ENCODE measurements around the gene TNFAIP8L3.
A peak's percentile ranks its signal among the peaks of the same experiment; 100 is the strongest.

TNFAIP8L3 gene

DNA sequence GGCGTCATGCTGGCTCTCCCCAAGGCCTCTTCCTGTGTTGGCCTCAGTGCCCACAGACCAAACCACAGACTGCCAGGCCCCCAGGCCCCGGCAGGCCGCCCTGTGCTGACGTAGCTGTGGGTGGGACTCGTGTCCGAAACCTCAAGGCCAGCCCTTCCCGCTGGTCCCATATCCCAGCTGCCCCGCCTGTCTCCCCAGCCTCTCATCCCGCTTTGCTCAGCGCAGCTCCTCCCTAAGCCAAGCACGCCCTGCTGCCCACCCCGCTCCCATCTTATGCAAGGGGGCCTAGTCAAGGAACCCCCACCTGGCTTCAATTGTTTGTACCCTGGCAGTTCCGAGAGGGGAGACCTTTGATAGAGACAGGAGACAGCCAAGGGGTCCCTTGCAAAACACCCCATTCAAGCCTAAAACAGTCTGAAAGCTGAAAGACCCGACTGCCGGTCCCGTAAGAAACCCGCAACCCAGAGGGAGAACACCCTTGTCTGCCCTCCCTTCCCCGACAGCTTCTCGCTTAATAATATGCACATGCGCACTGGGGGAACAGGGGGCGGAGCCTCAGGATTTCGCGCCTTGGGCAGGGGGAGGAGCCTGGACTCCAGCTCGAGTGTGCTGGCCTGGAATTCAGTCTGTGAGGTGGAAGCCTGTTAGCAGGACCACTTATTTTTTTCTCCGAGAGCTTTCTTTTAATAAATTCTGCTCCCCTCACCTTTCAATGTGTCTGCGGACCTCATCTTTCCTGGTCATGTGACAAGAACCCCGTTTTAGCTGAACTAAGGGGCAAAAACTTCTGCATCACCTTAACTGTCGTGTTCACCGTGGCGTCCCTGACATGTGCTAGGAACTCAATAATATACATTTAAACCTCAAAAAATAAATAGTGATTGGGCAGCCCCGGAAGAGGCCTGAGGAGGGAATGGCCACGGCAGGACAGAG is 17.2 kb downstream of the TNFAIP8L3 start:
- Histone ChIP-seq H3K4me2 (ENCODE audit: low read length) (peak overlapping the region; percentile 85), H3K4me1 (ENCODE audit: control insufficient read depth, low read depth, low read length) (peaks cover 4% of the 10 kb centered on the region), H3K9ac (ENCODE audit: low read length) (peak overlapping the region; percentile 85), H2BK5ac (ENCODE audit: low read length) (peak overlapping the region; percentile 47), H3K4ac (ENCODE audit: low read depth, low read length) (no peak overlapping the region), H2BK15ac (replicated peaks; ENCODE audit: low read depth) (no peak overlapping the region), H3K56ac (ENCODE audit: low read length) (peak overlapping the region; percentile 70), H3K27me3 (ENCODE audit: insufficient read depth, low read length, poor library complexity) (no peaks in the 10 kb centered on the region), H2BK120ac (ENCODE audit: low read depth, low read length) (no peak overlapping the region), H3K4me3 (ENCODE audit: low read length) (peak overlapping the region; percentile 43), H3K27ac (ENCODE audit: low read depth, low read length) (no peak overlapping the region), H4K5ac (ENCODE audit: low read length) (no peak overlapping the region), H3K36me3 (ENCODE audit: control insufficient read depth, insufficient read depth, low read length) (no peaks in the 10 kb centered on the region), H4K8ac (ENCODE audit: low read depth, low read length) (no peak overlapping the region), H2AK5ac (ENCODE audit: low read length) (no peak overlapping the region), H3K23ac (ENCODE audit: low read length) (no peak overlapping the region), H3K79me1 (ENCODE audit: low read length) (no peaks in the 10 kb centered on the region), H3K18ac (ENCODE audit: low read length) (peak overlapping the region; percentile 1), H3K79me2 (ENCODE audit: control insufficient read depth, insufficient read depth, low read length) (no peaks in the 10 kb centered on the region)
- WGBS (ENCODE audit: extremely low coverage, insufficient coverage, low lambda C conversion rate): no CpG with 5 or more reads among the region's 32 CpGs
- DNase-seq: peak; percentile 93

DNA sequence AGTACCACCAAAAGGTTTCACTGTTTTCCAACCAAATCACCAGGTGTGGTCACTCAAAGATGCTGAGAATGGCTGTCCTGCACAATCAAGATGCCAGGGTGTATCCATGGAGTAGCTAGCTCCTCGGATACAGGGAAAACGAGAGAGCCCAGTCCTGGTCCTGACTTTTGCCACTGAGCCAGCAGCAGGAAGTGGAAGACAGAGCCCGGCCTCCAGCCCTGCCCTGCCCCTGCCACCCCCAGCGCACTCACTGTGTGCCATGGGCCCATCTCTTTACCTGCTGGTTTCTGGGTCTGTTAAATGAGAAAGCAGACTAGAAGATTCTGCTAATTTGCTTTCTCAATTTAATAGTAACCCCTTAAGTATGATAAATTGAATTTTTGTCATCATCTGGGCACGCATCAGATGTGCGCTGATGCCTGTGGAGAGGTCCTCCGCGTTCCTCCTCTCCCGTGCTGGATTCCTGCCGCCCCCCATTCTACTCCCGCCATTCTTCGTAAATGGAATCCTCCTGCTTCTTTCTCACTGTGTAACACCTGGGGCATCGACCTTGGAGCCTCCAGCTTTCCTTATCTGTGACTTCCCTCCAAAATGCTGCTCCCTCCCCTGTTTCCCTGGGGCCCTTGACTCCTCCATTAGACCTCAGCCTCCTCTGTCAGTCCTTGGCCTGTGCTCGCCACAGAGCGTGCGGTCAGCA is 18.0 kb downstream of the TNFAIP8L3 start:
- H3K79me2 ChIP-seq (ENCODE audit: control insufficient read depth, insufficient read depth, low read length): no peaks in the 10 kb centered on the region
- H4K8ac ChIP-seq (ENCODE audit: low read depth, low read length): no peak overlapping the region
- H3K9ac ChIP-seq (ENCODE audit: low read length): peak overlapping the region; percentile 85
- H3K27me3 ChIP-seq (ENCODE audit: insufficient read depth, low read length, poor library complexity): no peaks in the 10 kb centered on the region
- DNase-seq: no peak
- WGBS (ENCODE audit: extremely low coverage, insufficient coverage, low lambda C conversion rate): no CpG with 5 or more reads among the region's 16 CpGs
- H3K27ac ChIP-seq (ENCODE audit: low read depth, low read length): no peak overlapping the region
- no peak overlapping the region for H2BK15ac ChIP-seq (replicated peaks; ENCODE audit: low read depth)
- H3K79me1 ChIP-seq (ENCODE audit: low read length): no peaks in the 10 kb centered on the region
- H4K5ac ChIP-seq (ENCODE audit: low read length): no peak overlapping the region
- no peak overlapping the region for H3K23ac ChIP-seq (ENCODE audit: low read length)
- H3K4me2 ChIP-seq (ENCODE audit: low read length): peak overlapping the region; percentile 85
- no peak overlapping the region for H2BK120ac ChIP-seq (ENCODE audit: low read depth, low read length)
- no peak overlapping the region for H3K4ac ChIP-seq (ENCODE audit: low read depth, low read length)
- H3K18ac ChIP-seq (ENCODE audit: low read length): peak overlapping the region; percentile 44
- H3K4me1 ChIP-seq (ENCODE audit: control insufficient read depth, low read depth, low read length): peaks cover 4% of the 10 kb centered on the region
- peak overlapping the region; percentile 70 for H3K56ac ChIP-seq (ENCODE audit: low read length)
- peak overlapping the region; percentile 47 for H2BK5ac ChIP-seq (ENCODE audit: low read length)
- no peak overlapping the region for H3K4me3 ChIP-seq (ENCODE audit: low read length)
- H2AK5ac ChIP-seq (ENCODE audit: low read length): no peak overlapping the region
- no peaks in the 10 kb centered on the region for H3K36me3 ChIP-seq (ENCODE audit: control insufficient read depth, insufficient read depth, low read length)

DNA sequence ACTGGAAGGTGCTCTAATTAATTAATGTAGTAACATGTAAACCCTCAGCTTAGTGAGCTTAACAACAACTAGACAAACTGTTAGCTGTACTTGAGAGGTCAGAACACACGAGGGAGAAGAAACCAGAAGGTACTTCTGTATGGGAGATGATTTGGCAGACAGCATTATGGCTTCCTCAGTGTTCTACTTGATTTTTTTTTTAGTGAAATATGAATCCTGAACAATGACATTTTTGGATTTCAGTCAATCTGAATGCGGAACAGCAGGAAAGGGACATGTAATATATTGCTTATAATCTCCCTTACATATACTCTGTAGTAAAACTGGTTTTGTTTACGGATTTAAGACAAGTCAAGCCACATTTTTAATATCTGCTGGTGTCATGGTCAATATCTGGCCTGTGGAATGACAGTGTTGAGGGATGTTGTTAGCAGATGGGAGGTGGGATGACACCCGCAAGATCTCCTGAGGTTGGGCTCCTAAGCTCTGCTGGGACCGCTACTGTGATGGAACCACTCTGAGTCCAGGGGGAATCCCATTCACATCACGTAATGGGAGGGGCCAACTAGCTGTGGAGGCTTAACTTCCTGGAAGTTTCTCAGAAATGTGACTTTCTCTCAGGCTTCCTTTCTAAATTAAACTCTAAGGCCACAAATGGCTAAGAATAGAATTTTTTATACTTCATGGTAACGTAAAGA is 18.7 kb downstream of the TNFAIP8L3 start:
- H3K36me3 ChIP-seq (ENCODE audit: control insufficient read depth, insufficient read depth, low read length): no peaks in the 10 kb centered on the region
- DNase-seq: no peak
- H2BK15ac ChIP-seq (replicated peaks; ENCODE audit: low read depth): no peak overlapping the region
- H4K5ac ChIP-seq (ENCODE audit: low read length): no peak overlapping the region
- H2BK120ac ChIP-seq (ENCODE audit: low read depth, low read length): no peak overlapping the region
- no peak overlapping the region for H4K8ac ChIP-seq (ENCODE audit: low read depth, low read length)
- no peak overlapping the region for H3K18ac ChIP-seq (ENCODE audit: low read length)
- peaks cover 4% of the 10 kb centered on the region for H3K4me1 ChIP-seq (ENCODE audit: control insufficient read depth, low read depth, low read length)
- no CpG with 5 or more reads among the region's 7 CpGs for WGBS (ENCODE audit: extremely low coverage, insufficient coverage, low lambda C conversion rate)
- H3K4ac ChIP-seq (ENCODE audit: low read depth, low read length): no peak overlapping the region
- H3K27me3 ChIP-seq (ENCODE audit: insufficient read depth, low read length, poor library complexity): no peaks in the 10 kb centered on the region
- no peak overlapping the region for H3K4me2 ChIP-seq (ENCODE audit: low read length)
- no peak overlapping the region for H3K27ac ChIP-seq (ENCODE audit: low read depth, low read length)
- no peak overlapping the region for H3K23ac ChIP-seq (ENCODE audit: low read length)
- H3K56ac ChIP-seq (ENCODE audit: low read length): no peak overlapping the region
- no peak overlapping the region for H3K4me3 ChIP-seq (ENCODE audit: low read length)
- H3K79me1 ChIP-seq (ENCODE audit: low read length): no peaks in the 10 kb centered on the region
- H2AK5ac ChIP-seq (ENCODE audit: low read length): no peak overlapping the region
- no peak overlapping the region for H3K9ac ChIP-seq (ENCODE audit: low read length)
- H2BK5ac ChIP-seq (ENCODE audit: low read length): no peak overlapping the region
- H3K79me2 ChIP-seq (ENCODE audit: control insufficient read depth, insufficient read depth, low read length): no peaks in the 10 kb centered on the region

DNA sequence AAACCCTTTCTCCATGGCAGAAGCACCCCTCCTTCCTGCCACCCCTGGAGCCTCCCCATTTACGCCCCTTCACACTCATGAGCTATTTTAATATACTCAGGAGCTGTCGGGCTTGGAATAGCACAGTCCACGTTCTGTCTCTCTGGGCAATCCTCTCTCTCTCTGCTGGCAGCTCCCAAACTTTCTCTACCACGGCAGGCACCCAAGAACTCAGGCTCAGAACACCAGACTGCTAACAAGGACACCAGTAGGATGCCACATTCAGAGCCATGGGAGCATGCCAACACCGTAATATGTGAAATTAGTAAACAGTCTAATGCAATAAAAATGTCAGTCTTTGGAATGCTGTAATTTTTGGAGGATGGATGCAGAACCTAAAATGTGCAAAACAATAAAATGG is 19.3 kb downstream of the TNFAIP8L3 start:
- Histone ChIP-seq H3K4ac (ENCODE audit: low read depth, low read length) (no peak overlapping the region), H3K23ac (ENCODE audit: low read length) (no peak overlapping the region), H3K4me2 (ENCODE audit: low read length) (no peak overlapping the region), H3K79me2 (ENCODE audit: control insufficient read depth, insufficient read depth, low read length) (no peaks in the 10 kb centered on the region), H3K36me3 (ENCODE audit: control insufficient read depth, insufficient read depth, low read length) (no peaks in the 10 kb centered on the region), H3K4me1 (ENCODE audit: control insufficient read depth, low read depth, low read length) (peaks cover 5% of the 10 kb centered on the region), H4K5ac (ENCODE audit: low read length) (no peak overlapping the region), H3K18ac (ENCODE audit: low read length) (no peak overlapping the region), H2BK15ac (replicated peaks; ENCODE audit: low read depth) (no peak overlapping the region), H2BK5ac (ENCODE audit: low read length) (no peak overlapping the region), H3K4me3 (ENCODE audit: low read length) (no peak overlapping the region), H3K79me1 (ENCODE audit: low read length) (no peaks in the 10 kb centered on the region), H4K8ac (ENCODE audit: low read depth, low read length) (no peak overlapping the region), H2BK120ac (ENCODE audit: low read depth, low read length) (no peak overlapping the region), H3K27ac (ENCODE audit: low read depth, low read length) (no peak overlapping the region), H3K9ac (ENCODE audit: low read length) (no peak overlapping the region), H2AK5ac (ENCODE audit: low read length) (no peak overlapping the region), H3K56ac (ENCODE audit: low read length) (no peak overlapping the region), H3K27me3 (ENCODE audit: insufficient read depth, low read length, poor library complexity) (no peaks in the 10 kb centered on the region)
- no CpG with 5 or more reads among the region's 5 CpGs for WGBS (ENCODE audit: extremely low coverage, insufficient coverage, low lambda C conversion rate)
- DNase-seq: no peak

DNA sequence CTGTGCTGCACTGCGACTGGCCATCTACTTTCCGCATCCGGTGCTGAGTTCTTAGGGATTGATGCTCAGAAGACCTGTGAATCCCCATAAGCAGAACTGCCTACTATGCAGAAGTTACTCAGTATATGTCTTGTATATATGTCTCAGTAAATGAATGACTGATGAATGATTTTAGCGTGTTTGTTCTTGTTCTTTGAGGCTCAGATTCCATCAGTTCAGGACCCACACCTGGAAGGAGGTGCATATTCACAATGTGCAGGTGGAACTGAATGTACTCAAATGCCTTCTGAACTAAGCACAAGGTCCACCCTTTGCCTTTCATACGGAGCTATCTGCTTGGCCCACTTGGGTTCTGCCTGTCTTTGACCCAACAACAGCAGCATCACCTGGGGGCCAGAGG is 19.8 kb downstream of the TNFAIP8L3 start:
- H3K79me1 ChIP-seq (ENCODE audit: low read length): no peaks in the 10 kb centered on the region
- peaks cover 7% of the 10 kb centered on the region for H3K4me1 ChIP-seq (ENCODE audit: control insufficient read depth, low read depth, low read length)
- H3K4ac ChIP-seq (ENCODE audit: low read depth, low read length): no peak overlapping the region
- no peaks in the 10 kb centered on the region for H3K79me2 ChIP-seq (ENCODE audit: control insufficient read depth, insufficient read depth, low read length)
- H3K27ac ChIP-seq (ENCODE audit: low read depth, low read length): no peak overlapping the region
- H3K9ac ChIP-seq (ENCODE audit: low read length): no peak overlapping the region
- no peak overlapping the region for H3K23ac ChIP-seq (ENCODE audit: low read length)
- no peak overlapping the region for H2AK5ac ChIP-seq (ENCODE audit: low read length)
- H4K8ac ChIP-seq (ENCODE audit: low read depth, low read length): no peak overlapping the region
- no peak for DNase-seq
- no peak overlapping the region for H2BK15ac ChIP-seq (replicated peaks; ENCODE audit: low read depth)
- H4K5ac ChIP-seq (ENCODE audit: low read length): no peak overlapping the region
- H3K4me3 ChIP-seq (ENCODE audit: low read length): no peak overlapping the region
- no peak overlapping the region for H2BK5ac ChIP-seq (ENCODE audit: low read length)
- H3K56ac ChIP-seq (ENCODE audit: low read length): no peak overlapping the region
- H2BK120ac ChIP-seq (ENCODE audit: low read depth, low read length): no peak overlapping the region
- no peak overlapping the region for H3K18ac ChIP-seq (ENCODE audit: low read length)
- no peaks in the 10 kb centered on the region for H3K27me3 ChIP-seq (ENCODE audit: insufficient read depth, low read length, poor library complexity)
- no peak overlapping the region for H3K4me2 ChIP-seq (ENCODE audit: low read length)
- no peaks in the 10 kb centered on the region for H3K36me3 ChIP-seq (ENCODE audit: control insufficient read depth, insufficient read depth, low read length)
- no CpG with 5 or more reads among the region's 5 CpGs for whole genome bisulfite sequencing (ENCODE audit: extremely low coverage, insufficient coverage, low lambda C conversion rate)

Data from mesendoderm (in vitro differentiated cells).